ENCODE results near the gene MED25. TPM values are rescaled to one million over a fixed set of nuclear protein-coding genes. Genes with fewer than 3 reads are reported as not detected.

MED25 gene
- total and polyA plus RNA-seq, 2 experiments from 2014 or later: 45.6 to 58.6 TPM

GRCh38 chr19:49795615-49796014 lies 22.5 kb upstream of the MED25 start:
- no peaks in the 10 kb centered on the region; the same call in 1 of the 2 replicates for H3K36me3 ChIP-seq (ENCODE audit: insufficient read depth)
- Mint-ChIP-seq H3K27ac (no peak overlapping the region), H3K9me3 (no peaks in the 10 kb centered on the region), H3K27me3 (ENCODE audit: insufficient read depth, low read depth, poor library complexity) (peaks cover 6% of the 10 kb centered on the region), H3K36me3 (ENCODE audit: low read depth) (peaks cover 53% of the 10 kb centered on the region), H3K4me3 (no peak overlapping the region), H3K4me1 (no peaks in the 10 kb centered on the region)
- H3K27me3 ChIP-seq (ENCODE audit: insufficient read depth): no peaks in the 10 kb centered on the region
- H3K79me2 ChIP-seq (replicated peaks; ENCODE audit: insufficient read depth): no peaks in the 10 kb centered on the region
- no peak overlapping the region for H3K4me2 ChIP-seq
- H3F3A ChIP-seq (replicated peaks; ENCODE audit: low read depth): 0 out of 2 replicates have a peak, but pooled peaks cover 3% of the 10 kb centered on the region
- no peak for TF ChIP-seq REST (IDR thresholded peaks at IDR 0.05; ENCODE audit: unreplicated experiment)
- TF ChIP-seq JUNB (IDR thresholded peaks at IDR 0.05; ENCODE audit: unreplicated experiment): no peak
- TF ChIP-seq ETS1 (IDR thresholded peaks at IDR 0.05): no peak
- no peak for TF ChIP-seq ZNF462 (CRISPR knock-in tag; IDR thresholded peaks at IDR 0.05)
- TF ChIP-seq EZH2phosphoT487 (IDR thresholded peaks at IDR 0.05; ENCODE audit: unreplicated experiment): no peak
- no peak for TF ChIP-seq ZNF114 (CRISPR knock-in tag; IDR thresholded peaks at IDR 0.05)
- no peak for TF ChIP-seq NANOG (IDR thresholded peaks at IDR 0.05; ENCODE audit: borderline replicate concordance)
- no peak for TF ChIP-seq ZNF331 (CRISPR knock-in tag; IDR thresholded peaks at IDR 0.05; ENCODE audit: low read depth)
- TF ChIP-seq EZH2 (IDR thresholded peaks at IDR 0.05; ENCODE audit: low read depth, unreplicated experiment): no peak
- no peak for TF ChIP-seq POLR2AphosphoS5 (IDR thresholded peaks at IDR 0.05; ENCODE audit: low read depth)
- no peak for TF ChIP-seq CTCF (conservative IDR thresholded peaks at IDR 0.05; ENCODE audit: low read depth in 2 of 2)
- ATAC-seq (no peak), DNase-seq (ENCODE audit: low spot score) (no peak)
- H4K20me1 ChIP-seq (replicated peaks; ENCODE audit: insufficient read depth): no peaks in the 10 kb centered on the region; the same call in none of the 2 replicates
- no peaks in the 10 kb centered on the region for H3K4me1 ChIP-seq (ENCODE audit: insufficient read depth)
- H3K4me3 ChIP-seq: no peak overlapping the region
- H2AFZ ChIP-seq: no peak overlapping the region
- H3K9me2 ChIP-seq (ENCODE audit: insufficient read depth): no peaks in the 10 kb centered on the region
- no peak overlapping the region for H3K27ac ChIP-seq (ENCODE audit: low read depth)

Data from GM23338 (cell line).